ENCODE measurements around the gene PIWIL4. TPM values are rescaled to one million over a fixed set of nuclear protein-coding genes. Genes with fewer than 3 reads are reported as not detected.
"Not testable (repeated sequence)": the region's sequence is repeated elsewhere in the genome, so short reads cannot be mapped to it uniquely, and the experiment has no call there.

The PIWIL4 gene
- total RNA-seq, 1 experiment from 2014 or later: 3.2 TPM

GRCh38 chr11:94546886-94547285 lies 20.3 kb upstream of the PIWIL4 start:
- DNase-seq (ENCODE audit: low spot score): no peak

- DNase-seq (ENCODE audit: low spot score): no peak
Measured at GRCh38 chr11:94549146-94549545, 18.0 kb upstream of the PIWIL4 start.

- no peak for DNase-seq (ENCODE audit: low spot score)
Measured at GRCh38 chr11:94550513-94550912, 16.7 kb upstream of the PIWIL4 start.

GRCh38 chr11:94553938-94554337 lies 13.2 kb upstream of the PIWIL4 start:
- peak; percentile 15 for DNase-seq (ENCODE audit: low spot score)

- not testable (repeated sequence) for DNase-seq (ENCODE audit: low spot score)
Measured at GRCh38 chr11:94555752-94556329, 11.3 kb upstream of the PIWIL4 start.

- DNase-seq (ENCODE audit: low spot score): no peak
Measured at GRCh38 chr11:94557421-94557820, 9.7 kb upstream of the PIWIL4 start.

- no peak for DNase-seq (ENCODE audit: low spot score)
Measured at GRCh38 chr11:94557992-94558391, 9.2 kb upstream of the PIWIL4 start.

- no peak for DNase-seq (ENCODE audit: low spot score)
Measured at GRCh38 chr11:94558468-94558867, 8.7 kb upstream of the PIWIL4 start.

- DNase-seq (ENCODE audit: low spot score): no peak
Measured at GRCh38 chr11:94558932-94559331, 8.2 kb upstream of the PIWIL4 start.

GRCh38 chr11:94559361-94559760 lies 7.8 kb upstream of the PIWIL4 start:
- DNase-seq (ENCODE audit: low spot score): no peak

GRCh38 chr11:94560834-94561233 lies 6.3 kb upstream of the PIWIL4 start:
- no peak for DNase-seq (ENCODE audit: low spot score)

- peak; percentile 59 for DNase-seq (ENCODE audit: low spot score)
Measured at GRCh38 chr11:94563176-94563847, 3.9 kb upstream of the PIWIL4 start.

- peak; percentile 26 for DNase-seq (ENCODE audit: low spot score)
Measured at GRCh38 chr11:94563848-94564467, 3.2 kb upstream of the PIWIL4 start.

GRCh38 chr11:94568200-94568599 lies 1.0 kb downstream of the PIWIL4 start:
- DNase-seq (ENCODE audit: low spot score): no peak

- no peak for DNase-seq (ENCODE audit: low spot score)
Measured at GRCh38 chr11:94568717-94569116, 1.5 kb downstream of the PIWIL4 start.

GRCh38 chr11:94572975-94573374 lies 5.8 kb downstream of the PIWIL4 start:
- not testable (repeated sequence) for DNase-seq (ENCODE audit: low spot score)

GRCh38 chr11:94574193-94574961 lies 7.2 kb downstream of the PIWIL4 start:
- no peak for DNase-seq (ENCODE audit: low spot score)

GRCh38 chr11:94576306-94576705 lies 9.1 kb downstream of the PIWIL4 start:
- no peak for DNase-seq (ENCODE audit: low spot score)

- no peak for DNase-seq (ENCODE audit: low spot score)
Measured at GRCh38 chr11:94577841-94578240, 10.7 kb downstream of the PIWIL4 start.

GRCh38 chr11:94581926-94582325 lies 14.8 kb downstream of the PIWIL4 start:
- DNase-seq (ENCODE audit: low spot score): no peak

- no peak for DNase-seq (ENCODE audit: low spot score)
Measured at GRCh38 chr11:94583213-94583865, 16.2 kb downstream of the PIWIL4 start.
